ENCODE results near the gene MCM7. TPM values are rescaled to one million over a fixed set of nuclear protein-coding genes. Genes with fewer than 3 reads are reported as not detected.
A peak's percentile ranks its signal among the peaks of the same experiment; 100 is the strongest.

The MCM7 gene
- total RNA-seq, 1 experiment from 2014 or later: 387 TPM

GRCh38 chr7:100120733-100121036 lies 19.5 kb upstream of the MCM7 start:
- Histone ChIP-seq H3K36me3 (ENCODE audit: control insufficient read depth in 1 of 2, insufficient read depth in 2 of 2, low read length in 2 of 2) (no peaks in the 10 kb centered on the region), H3K4me3 (replicated peaks in 1 of 2; ENCODE audit: low read depth in 1 of 2, low read length in 2 of 2) (peak overlapping the region; percentile 90 to 99), H3K4me1 (ENCODE audit: control insufficient read depth in 1 of 2, insufficient read depth in 2 of 2, low read length in 2 of 2) (peaks cover 17 to 33% of the 10 kb centered on the region in 2 experiments), H3K27ac (ENCODE audit: low read depth, low read length) (peak overlapping the region; percentile 50), H3K9me3 (ENCODE audit: control insufficient read depth in 1 of 2, insufficient read depth in 1 of 2, low read depth in 1 of 2, low read length in 2 of 2) (no peaks in the 10 kb centered on the region), H3K4me2 (ENCODE audit: low read length) (peak overlapping the region; percentile 91), H3K27me3 (ENCODE audit: insufficient read depth, low read length) (no peaks in the 10 kb centered on the region), H3K79me2 (ENCODE audit: insufficient read depth, low read length) (peaks cover 11% of the 10 kb centered on the region), H3K9me2 (ENCODE audit: insufficient read depth) (no peaks in the 10 kb centered on the region), H4K20me1 (ENCODE audit: insufficient read depth) (no peaks in the 10 kb centered on the region), H2AFZ (ENCODE audit: low read depth, low read length, poor library complexity, severe bottlenecking) (no peak overlapping the region), H3K9ac (ENCODE audit: low read length) (peak overlapping the region; percentile 87; the same call in 1 of the 2 replicates)
- ATAC-seq (no peak), DNase-seq (ENCODE audit: low read depth, low spot score) (no peak)
- ChIA-PET POLR2A (no interaction called here), CTCF (interaction anchor here (0.7 to 1.3 kb wide), 2 partner anchors 9 to 10 kb away, joined by 3 to 4 read pairs; no protein-coding TSS in a partner anchor), RAD21 (ENCODE audit: low non-redundant PET in 1 of 2, low total read pairs in 2 of 2, uncharacterized antibody in 2 of 2, unreplicated experiment in 2 of 2) (no interaction called here)
- BruUV-seq (replicated peaks): no TSS peak
- no peak for TF ChIP-seq TCF7L2 (IDR thresholded peaks at IDR 0.05; ENCODE audit: borderline replicate concordance, extremely low read depth, insufficient read depth, insufficient read length)
- no peak for TF ChIP-seq ZBTB33 (IDR thresholded peaks at IDR 0.05; ENCODE audit: extremely low read depth, insufficient replicate concordance, low read length)
- TF ChIP-seq EZH2phosphoT487 (IDR thresholded peaks at IDR 0.05; ENCODE audit: borderline replicate concordance): no peak
- TF ChIP-seq MAX (IDR thresholded peaks at IDR 0.05): no peak
- TF ChIP-seq ZNF274 (IDR thresholded peaks at IDR 0.05; ENCODE audit: low read depth, low read length): no peak
- no peak for TF ChIP-seq EGR1 (IDR thresholded peaks at IDR 0.05; ENCODE audit: low read depth)
- no peak for TF ChIP-seq ATF3 (IDR thresholded peaks at IDR 0.05)
- TF ChIP-seq SIN3A (IDR thresholded peaks at IDR 0.05; ENCODE audit: low read depth): no peak
- no peak for TF ChIP-seq CEBPB (IDR thresholded peaks at IDR 0.05; ENCODE audit: low read depth)
- no peak for TF ChIP-seq REST (IDR thresholded peaks at IDR 0.05; ENCODE audit: low read depth)
- TF ChIP-seq CTCF (IDR thresholded peaks at IDR 0.05 in 2 of 3, conservative IDR thresholded peaks at IDR 0.05 in 1 of 3; ENCODE audit: borderline replicate concordance in 1 of 3, insufficient read depth in 1 of 3, low read depth in 2 of 3, low read length in 2 of 3): no peak
- TF ChIP-seq SP1 (IDR thresholded peaks at IDR 0.05; ENCODE audit: low read depth): no peak
- TF ChIP-seq JUND (IDR thresholded peaks at IDR 0.05): no peak
- TF ChIP-seq ELF1 (IDR thresholded peaks at IDR 0.05; ENCODE audit: borderline replicate concordance, low read depth): no peak
- TF ChIP-seq ZFX (IDR thresholded peaks at IDR 0.05): no peak
- TF ChIP-seq EZH2 (IDR thresholded peaks at IDR 0.05): no peak
- TF ChIP-seq POLR2AphosphoS5 (IDR thresholded peaks at IDR 0.05; ENCODE audit: low read depth, low read length): no peak
- no peak for TF ChIP-seq SRF (IDR thresholded peaks at IDR 0.05; ENCODE audit: low read depth)
- TF ChIP-seq RAD21 (IDR thresholded peaks at IDR 0.05; ENCODE audit: low read depth): no peak
- TF ChIP-seq POLR2A (IDR thresholded peaks at IDR 0.05; ENCODE audit: borderline replicate concordance, extremely low read depth, insufficient read depth, insufficient read length): no peak
- intact Hi-C loops (cut with micrococcal nuclease): no loop called here

Data from HCT116 (cell line).